Activated CD4-positive, alpha-beta T cell treated with anti-CD3 and anti-CD28 coated beads for 4 hours (primary cell): ENCODE results near the gene NRG2.

Experiments
- DNase-seq, 2 donors: peaks; one replicate each; pipeline ENCODE4 v3.0.0-alpha.2; 2020

NRG2 gene

DNA sequence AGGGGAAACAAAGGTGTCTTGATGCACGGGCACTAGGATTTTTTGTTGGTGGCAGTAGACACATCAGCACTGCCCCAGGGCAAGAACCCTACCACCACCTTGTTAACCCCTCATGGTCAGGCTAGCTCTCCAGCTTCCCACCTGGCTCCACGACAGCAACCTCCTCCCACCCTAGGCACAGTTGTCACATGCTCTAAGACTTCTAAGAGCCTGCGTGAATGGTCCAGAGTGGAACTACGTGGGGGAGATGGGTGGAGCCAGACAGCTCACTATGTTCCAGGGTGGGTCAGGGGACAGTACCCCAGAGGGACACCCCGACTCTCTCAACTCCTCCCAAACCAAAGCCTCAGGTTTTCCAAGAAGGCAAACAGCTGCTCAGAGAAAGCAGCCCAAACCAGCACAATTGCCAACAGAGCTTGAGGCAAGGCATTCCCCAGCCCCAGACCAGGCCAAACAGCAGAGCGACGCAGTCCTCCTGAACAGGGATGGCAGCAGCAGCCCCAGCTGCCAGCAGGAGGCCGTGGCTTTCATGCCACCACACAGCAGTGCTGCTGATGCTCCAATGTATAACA lies 78.0 kb downstream of the NRG2 start:
- no peak for DNase-seq

DNA sequence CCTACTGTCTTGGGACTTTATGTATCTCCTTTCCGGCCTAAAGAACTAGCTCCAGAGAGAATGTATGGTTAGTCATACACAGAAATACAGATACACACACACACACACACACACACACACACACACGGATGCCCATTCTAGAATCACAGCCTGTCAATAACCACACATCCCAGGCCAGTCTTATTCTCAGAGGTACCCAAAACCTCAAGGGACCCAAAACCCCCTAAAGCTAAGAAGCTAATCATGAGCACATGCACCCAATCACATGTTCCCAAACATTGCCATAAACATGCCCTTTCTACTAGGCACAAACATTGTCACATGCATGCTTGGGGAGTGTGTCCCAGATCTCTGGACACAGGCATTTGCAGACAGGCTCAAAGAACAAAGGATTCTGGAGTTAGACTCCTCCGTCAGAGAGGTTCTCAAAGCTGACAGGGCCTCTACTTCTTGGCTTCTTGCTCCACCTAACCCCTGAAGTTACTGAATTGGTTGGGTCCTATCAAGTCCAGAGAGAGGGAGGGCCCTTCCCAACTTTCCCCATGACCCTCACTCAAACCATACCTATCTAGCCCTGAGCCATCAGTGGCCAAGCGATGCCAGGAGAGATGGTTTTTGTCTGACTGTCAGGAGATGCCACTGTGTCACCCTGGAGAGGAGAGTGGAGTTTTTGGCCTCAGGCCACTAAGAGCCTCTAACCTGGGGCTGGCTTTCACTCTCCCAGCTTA lies 78.7 kb downstream of the NRG2 start:
- DNase-seq, result no peak

GRCh38 chr5:139962445-139962844 lies 80.7 kb downstream of the NRG2 start:
- DNase-seq, result no peak

GRCh38 chr5:139961435-139962157 lies 81.5 kb downstream of the NRG2 start:
- DNase-seq, result no peak

- no peak for DNase-seq
These were observed 82.2 kb downstream of the NRG2 start for GRCh38 chr5:139960723-139961383.

DNA sequence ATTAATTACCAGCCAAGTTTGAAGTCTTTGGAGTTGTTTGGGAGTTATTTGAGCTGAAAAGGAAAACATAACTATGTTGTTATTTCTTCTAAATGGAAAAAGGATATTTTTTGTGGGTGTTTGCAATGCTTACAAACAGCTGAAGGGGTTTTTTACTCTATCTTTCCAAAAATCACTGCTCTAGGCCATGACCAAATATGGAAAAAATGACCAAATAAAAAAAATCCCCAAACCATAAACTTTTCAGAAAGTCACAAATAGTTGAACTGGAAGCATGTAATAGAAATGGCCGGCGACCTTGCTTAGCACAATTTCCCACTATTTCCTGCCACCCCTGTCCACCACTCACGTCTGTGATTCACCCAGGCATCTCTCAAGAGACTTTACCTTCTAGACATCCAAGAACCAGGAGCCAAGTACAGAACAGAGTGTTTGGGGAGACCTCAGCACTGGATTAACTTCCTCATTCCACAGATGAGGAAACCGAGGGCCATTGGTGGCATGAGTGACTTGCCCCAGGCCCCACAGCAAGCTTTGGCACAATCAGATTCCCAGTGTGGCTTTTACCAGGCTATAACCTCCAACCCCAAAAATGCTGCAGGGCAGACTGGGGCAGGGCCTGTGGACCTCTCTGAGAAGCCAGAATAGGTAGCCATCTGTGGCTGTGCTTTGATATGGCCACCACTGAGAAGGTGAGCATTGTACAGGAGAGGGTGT lies 84.5 kb downstream of the NRG2 start:
- DNase-seq, result no peak

- no peak for DNase-seq
These were observed 86.8 kb downstream of the NRG2 start for GRCh38 chr5:139956342-139956741.

DNA sequence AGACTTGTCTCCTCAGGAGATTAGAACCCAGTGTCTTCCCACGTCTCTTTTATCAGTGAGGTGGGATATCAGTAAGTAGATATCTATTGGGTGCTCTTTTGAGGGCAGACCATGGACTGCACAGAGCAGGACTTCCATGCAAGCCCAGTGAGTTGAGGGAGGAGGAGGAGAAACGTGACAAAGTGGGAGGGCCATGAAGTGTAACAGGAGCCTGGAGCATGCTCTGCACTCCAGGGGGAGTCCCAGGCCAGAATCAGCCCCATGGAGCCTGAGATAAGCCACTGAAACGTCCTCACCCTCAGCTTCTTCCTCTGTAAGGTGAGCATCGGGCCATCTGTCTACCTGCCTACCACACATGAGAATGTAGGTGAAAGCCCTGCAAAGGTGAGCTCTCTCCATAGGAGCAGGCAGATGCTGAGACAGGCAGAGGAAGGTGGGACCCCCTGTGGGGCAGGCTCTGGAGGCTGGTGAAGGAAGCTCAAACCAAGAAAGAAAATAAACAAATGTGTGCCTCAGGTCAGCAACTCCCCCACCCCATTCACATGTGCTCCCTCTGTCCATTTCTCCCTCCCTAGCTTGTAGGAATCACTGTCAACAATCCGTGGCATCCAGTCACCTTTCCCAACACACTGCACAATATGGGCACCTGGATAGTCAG lies 87.4 kb downstream of the NRG2 start:
- no peak for DNase-seq

- DNase-seq, result no peak
These were observed 88.0 kb downstream of the NRG2 start for GRCh38 chr5:139955053-139955605.

DNA sequence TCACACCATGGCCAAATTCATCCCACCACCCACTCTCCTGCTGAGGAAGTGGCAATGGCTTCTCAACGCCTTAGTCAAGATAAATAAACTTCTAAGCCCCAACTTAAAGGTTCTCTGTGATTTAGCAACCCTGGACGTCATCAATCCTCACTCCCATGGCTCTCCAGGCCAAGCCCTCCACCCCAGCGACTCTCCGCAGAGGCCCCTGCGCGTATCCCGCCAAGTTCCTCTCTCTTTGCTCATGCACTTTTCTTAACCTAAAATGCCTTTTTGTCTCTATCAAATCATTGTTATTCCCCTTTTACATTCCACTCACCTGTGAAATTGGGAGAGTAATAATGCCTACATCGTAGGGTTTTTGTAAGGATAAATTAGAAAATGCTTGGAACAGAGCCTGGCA lies 88.6 kb downstream of the NRG2 start:
- DNase-seq, result no peak

DNA sequence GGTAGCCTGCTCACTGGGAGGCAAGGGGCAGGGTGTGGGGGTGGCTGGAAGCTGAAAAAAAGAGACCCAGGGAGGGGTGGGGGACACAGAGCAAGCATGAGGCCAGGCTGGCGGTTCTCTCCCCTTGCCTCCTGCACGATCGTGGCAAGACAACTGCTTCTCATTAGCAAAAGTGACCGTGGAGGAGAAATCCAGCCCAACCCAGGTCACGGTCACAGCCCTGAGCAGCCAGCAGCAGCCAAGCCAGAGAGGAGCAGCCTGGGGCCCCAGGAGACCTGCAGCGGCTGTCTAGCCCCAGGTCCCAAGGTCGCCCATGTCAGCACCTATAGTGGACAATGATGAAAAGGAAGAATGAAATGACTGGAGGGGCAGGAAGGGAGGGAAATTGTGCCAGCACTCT lies 89.1 kb downstream of the NRG2 start:
- DNase-seq, result no peak

- DNase-seq, result no peak
These were observed 90.5 kb downstream of the NRG2 start for GRCh38 chr5:139952574-139952973.

DNA sequence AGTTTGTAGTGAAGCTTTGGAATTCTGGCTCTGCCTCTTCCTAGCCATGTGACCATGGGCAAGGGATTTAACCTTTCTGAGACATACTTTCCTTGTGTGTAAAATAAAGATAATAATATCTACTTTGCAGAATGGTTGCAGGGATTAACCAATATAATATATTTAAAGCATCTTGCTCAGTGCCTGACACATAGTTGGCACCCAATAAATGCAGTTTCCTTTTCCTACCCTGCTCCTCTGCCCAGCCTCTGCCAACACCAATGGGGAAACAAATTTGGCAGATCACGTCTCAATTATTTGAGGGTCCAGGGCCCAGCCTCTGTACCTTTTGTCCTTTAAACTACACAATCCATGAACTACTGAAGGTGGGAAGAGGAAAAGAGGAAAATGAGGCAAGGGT lies 91.1 kb downstream of the NRG2 start:
- DNase-seq, result no peak

DNA sequence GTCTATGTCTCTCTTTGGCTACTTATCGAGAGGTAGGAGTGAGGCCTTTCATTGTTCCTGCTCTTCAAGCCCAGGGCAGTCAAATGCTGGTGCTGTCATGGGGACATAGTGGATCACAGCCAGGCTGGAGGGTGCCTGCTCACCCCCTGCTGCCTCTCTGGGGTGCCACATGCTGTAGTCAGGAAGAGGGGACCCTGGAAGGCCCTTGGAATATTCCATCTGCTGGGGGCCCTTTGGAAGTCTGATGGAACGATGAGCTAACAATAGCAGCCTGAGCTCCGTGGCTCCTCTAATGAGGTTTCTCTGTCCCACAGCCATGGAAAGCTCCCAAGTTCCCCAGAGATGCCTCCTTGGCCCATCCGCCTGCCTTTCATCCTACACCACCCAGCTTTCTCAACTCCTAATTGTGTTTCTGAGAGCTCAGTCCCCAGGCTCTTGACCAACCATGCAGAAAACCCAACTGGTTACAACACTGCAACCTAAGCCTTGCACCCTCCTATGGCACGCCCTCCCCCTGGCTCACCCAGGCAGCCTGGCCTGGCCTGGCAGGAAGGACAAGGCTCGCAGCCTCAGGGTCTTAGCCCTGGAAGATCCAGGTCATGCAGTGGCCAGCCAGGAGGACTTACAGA lies 91.7 kb downstream of the NRG2 start:
- no peak for DNase-seq

DNA sequence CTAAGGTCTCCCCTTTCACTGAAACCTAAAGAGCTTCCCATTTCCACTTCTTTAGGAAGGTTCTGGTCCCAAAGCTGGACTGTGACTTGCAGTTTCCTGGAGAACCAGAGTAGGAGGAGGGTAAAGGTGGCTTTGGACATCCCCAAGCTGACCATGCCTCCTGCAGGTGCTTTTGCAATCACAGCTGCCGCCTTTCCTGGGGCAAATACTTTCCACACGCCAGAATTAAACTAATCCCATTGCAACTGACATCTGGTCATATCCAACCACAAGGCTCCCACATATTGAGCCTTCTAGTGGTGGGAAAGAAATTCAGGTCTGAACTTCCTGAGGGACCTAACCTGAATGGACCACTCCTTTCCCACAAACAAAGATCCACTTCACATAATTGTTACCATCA lies 92.7 kb downstream of the NRG2 start:
- no peak for DNase-seq

DNA sequence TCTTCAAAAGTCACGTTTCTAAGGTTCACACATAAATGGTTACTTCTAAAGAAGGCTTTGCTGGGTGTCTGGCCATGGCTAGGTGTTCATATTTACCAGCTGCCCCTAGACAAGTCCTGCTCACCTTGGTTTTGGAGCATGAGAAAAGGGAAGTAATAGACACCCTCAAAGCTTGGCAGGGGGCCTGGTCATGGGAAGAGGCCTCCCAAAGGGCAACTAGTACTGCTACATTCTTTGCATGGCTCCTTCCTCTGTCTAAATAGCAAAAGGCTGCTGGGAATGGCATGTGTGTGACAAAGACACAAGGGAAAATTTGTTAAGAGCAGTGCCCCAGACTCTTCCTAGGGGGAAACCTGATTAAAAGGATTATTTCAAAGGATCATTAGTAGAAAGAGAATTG lies 93.4 kb downstream of the NRG2 start:
- DNase-seq, result no peak

DNA sequence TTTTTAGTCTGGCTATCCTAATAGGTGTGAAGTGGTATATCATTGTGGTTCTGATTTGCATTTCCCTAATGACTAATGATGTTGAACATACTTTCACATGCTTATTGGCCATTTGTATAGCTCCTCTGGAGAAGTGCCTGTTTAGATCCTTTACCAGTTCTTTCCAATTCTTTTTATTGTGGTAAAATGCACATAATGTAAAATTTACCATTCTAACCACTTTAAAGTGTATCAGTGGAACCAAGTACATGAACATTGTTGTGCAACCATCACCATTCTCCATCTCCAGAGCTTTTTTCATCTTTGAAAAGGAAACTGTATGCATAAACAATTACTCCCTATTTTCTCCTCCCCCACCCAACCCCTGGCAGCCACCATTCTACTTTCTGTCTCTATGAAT lies 95.4 kb downstream of the NRG2 start:
- DNase-seq, result no peak

DNA sequence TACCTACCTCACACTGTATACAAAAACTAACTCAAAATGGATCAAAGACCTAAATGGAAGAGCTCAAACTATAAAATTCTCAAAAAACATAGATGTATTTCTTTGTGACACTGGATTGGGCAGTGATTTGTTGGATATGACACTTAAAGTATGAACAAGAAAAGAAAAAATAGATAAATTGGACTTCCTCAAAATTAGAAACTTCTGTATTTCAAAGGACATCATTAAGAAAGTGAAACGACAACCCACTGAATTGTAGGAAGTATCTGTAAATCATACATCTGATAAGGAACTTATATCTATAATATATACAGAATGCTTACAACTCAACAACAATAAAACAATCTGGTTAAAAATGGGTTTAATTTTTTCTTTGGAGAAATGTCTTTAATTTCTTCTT lies 96.7 kb downstream of the NRG2 start:
- no peak for DNase-seq

GRCh38 chr5:139946006-139946405 lies 97.1 kb downstream of the NRG2 start:
- DNase-seq, result no peak

GRCh38 chr5:139942243-139942642 lies 100.9 kb downstream of the NRG2 start:
- DNase-seq, result no peak

GRCh38 chr5:139930406-139930805 lies 112.7 kb downstream of the NRG2 start:
- no peak for DNase-seq
